Tongue (tissue), 2 donors: ENCODE measurements around the gene NIPAL3. TPM values are rescaled to one million over a fixed set of nuclear protein-coding genes. Genes with fewer than 3 reads are reported as not detected.

ENCODE experiments used
- DNase-seq: peaks from one replicate; pipeline ENCODE4 v3.0.0-alpha.2; 2015
- total RNA-seq: library from RNA; depleted of rRNA; stranded (reverse); fragments of >200 nt; gene quantifications from one replicate; pipeline ENCODE4 v1.2.3, GENCODE V29; 2014

NIPAL3 gene
- total RNA-seq, 1 donor from 2014 or later = 15.4 TPM

DNA sequence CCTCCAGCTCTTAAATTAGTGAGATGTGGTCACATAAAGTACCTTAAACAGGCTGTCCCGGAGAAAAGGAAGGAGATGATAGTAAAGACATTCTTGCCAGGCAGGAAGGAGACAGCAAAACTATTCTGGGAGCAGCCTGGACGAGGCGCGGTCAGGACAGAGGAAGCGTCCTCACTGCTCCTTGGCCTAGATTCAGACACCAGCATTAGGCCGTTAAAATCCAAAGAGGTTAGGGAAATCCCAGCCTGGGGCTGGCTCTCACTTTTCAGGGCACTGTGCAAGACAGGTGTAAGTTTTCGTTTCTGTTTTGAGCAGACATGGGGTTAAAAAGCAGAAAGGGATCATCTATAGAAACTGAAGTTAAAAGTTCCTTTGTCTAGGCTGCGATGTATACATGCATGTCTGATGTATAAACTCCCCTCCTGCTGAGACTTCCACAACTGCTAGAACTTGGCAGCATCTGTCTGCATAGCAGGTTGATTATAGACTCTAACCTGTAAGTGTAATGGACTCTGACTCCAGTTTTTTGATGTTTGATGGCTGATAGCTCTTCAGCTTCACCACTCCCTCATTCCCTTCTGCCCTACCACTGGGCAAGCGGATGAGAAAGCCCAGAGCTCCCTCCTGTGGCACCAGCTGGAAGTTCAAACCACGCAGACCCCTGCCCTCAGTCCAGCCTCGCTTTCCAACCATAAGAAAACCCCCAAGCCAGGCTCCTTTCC is 23.6 kb upstream of the NIPAL3 start:
- DNase-seq = peak; percentile 76

DNA sequence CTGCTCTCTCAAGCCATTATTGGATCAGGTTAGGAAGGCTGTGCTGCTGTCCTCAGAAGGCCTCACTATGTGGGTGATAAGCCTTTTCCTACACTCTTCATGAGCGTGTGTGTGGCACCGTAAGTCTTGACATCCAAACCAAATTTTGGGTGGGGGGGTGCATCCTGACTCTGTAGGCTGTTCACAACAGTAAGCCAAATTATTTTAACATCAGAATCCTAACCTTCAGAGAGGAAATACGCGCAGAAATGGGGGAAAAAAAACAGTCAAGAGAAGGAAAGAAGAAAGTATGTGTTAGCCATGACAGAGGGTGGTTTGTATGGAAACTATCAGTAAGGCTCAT is 23.0 kb upstream of the NIPAL3 start:
- DNase-seq = no peak

- DNase-seq = peak; percentile 30
These were observed 22.5 kb upstream of the NIPAL3 start for GRCh38 chr1:24392982-24393650.

- DNase-seq = no peak
These were observed 21.7 kb upstream of the NIPAL3 start for GRCh38 chr1:24393892-24394291.

- no peak for DNase-seq
These were observed 15.5 kb upstream of the NIPAL3 start for GRCh38 chr1:24400065-24400464.

DNA sequence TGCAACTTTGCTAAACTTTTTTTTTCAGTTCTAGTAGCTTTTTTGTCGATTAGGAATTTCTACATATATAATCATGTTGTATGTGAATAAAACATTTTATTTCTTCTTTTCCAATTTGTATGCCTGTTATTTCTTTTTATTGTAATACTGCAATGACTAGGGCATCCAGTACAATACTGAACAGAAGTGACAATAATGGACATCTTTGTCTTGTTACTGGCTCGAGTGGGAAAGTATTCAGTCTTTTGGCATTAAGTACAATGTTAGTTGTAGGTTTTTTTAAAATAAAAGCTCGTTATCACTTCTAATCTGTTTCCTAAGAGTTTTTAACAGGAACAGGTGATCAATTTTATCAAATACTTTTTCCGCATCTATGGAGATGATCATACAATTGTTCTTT is 11.8 kb upstream of the NIPAL3 start:
- DNase-seq = no peak

DNA sequence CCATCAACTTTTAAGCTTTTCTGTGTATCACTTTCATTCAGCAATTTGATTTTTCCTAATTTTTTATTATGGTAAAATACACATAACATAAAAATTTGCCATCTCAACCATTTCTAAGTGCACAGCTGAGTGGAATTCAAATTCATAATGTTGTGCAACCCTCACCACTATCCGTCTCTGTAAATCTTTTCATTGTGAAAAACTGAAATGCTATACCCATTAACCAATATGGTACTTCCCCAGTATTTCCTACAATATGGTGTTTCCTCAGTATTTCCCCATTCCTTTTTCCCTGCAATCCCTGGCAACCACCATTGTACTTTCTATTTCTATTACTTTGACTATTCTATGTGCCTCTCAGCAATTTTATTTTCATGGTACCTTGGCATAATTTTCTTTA is 8.8 kb upstream of the NIPAL3 start:
- DNase-seq = no peak

DNA sequence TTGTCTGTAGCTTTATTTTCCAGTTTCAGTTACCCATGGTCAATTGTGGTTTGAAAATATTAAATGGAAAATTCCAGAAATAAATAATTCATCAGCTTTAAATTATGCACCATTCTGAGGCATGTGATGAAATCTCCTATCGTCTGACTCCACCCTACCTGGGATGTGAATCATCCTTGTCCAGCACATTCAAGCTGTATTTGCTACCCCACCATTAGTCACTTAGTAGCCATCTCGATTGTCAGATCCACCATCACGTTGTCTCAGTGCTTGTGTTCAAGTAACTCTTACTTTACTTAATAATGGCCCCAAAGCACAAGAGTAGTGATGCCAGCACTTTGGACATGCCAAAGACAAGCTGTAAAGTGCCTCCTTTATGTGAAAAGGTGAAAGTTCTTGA is 6.1 kb upstream of the NIPAL3 start:
- DNase-seq = no peak

- DNase-seq = no peak
These were observed 4.9 kb upstream of the NIPAL3 start for GRCh38 chr1:24410750-24411149.

DNA sequence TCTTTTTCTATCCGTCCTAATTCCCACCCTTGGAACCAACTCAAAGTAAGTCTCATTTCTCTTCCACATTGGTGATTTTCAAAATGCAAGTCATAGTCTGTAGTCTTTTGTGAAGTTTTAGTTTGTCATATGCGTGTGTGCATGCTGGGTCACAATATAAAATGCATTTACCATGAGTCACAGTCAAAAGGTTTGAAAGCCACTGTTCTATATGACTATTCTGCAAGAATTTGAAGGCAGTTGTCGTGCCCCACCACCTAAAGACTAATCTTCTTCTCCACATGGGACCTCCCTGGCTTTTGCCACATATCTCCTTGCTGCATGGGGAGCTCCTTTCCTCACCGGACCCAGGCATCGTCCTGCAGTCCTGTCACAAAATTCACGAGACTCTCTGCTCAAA is 3.6 kb upstream of the NIPAL3 start:
- DNase-seq = no peak

GRCh38 chr1:24412408-24412807 is 3.2 kb upstream of the NIPAL3 start:
- DNase-seq = no peak

- DNase-seq = peak; percentile 91
These were observed 2.0 kb upstream of the NIPAL3 start, which contains the start of gene STPG1 for GRCh38 chr1:24413350-24414163. STPG1 (minus strand) TSS chr1:24413782; CDS start chr1:24401388, 12,394 bp downstream.

DNA sequence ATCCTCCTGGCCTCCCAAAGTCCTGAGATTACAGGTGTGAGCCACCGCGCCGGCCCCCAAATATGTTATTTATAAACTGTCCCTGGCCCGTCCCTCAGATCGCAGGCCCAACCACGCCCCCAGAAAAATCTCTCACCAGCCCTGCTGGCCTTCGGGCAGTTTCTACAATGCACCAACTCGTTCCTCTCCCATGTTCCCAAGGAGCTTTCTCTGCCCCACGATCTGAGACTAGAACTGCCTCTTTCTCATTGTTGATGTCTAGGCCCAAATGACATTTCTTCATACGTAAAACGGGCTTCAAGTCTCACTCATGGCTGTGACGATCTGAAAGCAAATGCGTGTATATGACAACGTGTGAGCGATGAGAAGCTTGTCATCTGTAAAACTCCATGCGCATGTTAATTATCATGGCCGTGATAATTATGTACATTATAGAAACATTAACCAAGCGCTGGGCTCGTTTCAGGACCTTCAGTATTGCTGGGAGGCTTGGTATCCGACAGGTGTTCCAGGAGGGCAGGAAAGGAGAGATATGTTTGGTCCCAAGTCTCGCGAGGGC is 748 bp upstream of the NIPAL3 start:
- no peak for DNase-seq

GRCh38 chr1:24415910-24416665 is 486 bp downstream of the NIPAL3 start:
- no peak for DNase-seq

- DNase-seq = peak; percentile 8
These were observed 1.2 kb downstream of the NIPAL3 start for GRCh38 chr1:24416666-24417391.

- no peak for DNase-seq
These were observed 2.1 kb downstream of the NIPAL3 start for GRCh38 chr1:24417681-24418080.

GRCh38 chr1:24418898-24419628 is 3.5 kb downstream of the NIPAL3 start:
- DNase-seq = peak; percentile 36

DNA sequence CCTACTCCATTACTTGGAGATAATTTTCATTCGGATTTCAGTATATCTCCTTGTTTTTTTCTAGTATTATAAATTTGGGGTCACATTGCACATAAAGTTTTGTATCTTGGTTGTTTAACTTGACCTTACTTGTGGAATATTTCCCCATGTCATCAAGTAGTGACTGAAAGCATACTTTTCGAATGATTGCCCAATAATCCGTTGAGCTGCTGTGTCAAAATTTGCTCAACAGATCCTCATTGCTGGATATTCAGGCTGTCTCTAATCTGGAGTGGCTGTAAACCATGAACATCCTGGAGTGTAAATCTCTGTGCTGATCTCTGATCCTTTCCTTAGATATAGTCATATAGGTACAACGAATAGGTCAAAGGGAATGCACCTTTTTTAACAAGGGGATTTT is 4.9 kb downstream of the NIPAL3 start:
- no peak for DNase-seq

DNA sequence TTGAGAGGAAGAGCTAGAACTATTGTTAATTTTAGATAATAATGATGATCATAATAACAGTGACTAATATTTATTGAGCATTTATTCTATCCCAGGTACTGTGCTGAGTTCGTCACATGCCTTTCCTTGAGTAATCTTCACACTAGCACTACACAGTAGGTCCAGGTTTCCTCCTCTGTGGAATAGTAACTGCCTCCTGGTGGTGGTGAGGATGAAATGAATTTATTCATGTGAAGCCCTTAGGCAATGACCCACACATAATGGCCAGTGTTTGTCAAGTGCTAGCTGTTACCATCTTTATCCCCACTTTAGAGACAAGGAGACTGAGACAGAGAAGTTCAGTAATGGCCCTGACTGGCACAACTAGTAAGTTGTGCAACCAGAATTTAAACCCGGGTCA is 5.9 kb downstream of the NIPAL3 start:
- DNase-seq = no peak

- no peak for DNase-seq
These were observed 8.6 kb downstream of the NIPAL3 start for GRCh38 chr1:24424207-24424606.

DNA sequence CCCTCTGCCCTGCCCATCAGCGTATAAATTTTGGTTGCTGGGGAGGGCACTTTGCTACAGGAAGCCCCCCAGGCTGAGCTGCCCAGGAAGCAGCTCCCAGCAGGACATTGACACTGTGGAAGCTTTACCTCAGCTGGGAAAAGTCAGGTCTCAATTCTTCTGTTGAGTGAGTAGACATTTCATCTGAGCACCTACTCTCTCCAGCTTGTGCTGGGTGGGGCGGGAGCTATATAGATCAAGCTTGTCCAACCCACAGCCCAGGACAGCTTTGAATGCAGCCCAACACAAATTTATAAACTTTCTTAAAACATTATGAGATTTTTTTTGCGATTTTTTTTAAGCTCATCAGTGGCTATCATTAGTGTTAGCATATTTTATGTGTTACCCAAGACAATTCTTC is 9.4 kb downstream of the NIPAL3 start:
- no peak for DNase-seq
